Gastroesophageal sphincter (tissue), 4 donors: ENCODE measurements around the gene RRN3. TPM values are rescaled to one million over a fixed set of nuclear protein-coding genes. Genes with fewer than 3 reads are reported as not detected.
A peak's percentile ranks its signal among the peaks of the same experiment; 100 is the strongest.
"Not testable (repeated sequence)": the region's sequence is repeated elsewhere in the genome, so short reads cannot be mapped to it uniquely, and the experiment has no call there.

Source experiments
- ATAC-seq: fragments of 150-250 bp; one replicate; pipeline ENCODE4 v1.9.1; 2016; ENCODE audit warnings: mild to moderate bottlenecking, moderate library complexity
- H3K27ac ChIP-seq, 4 donors: fragments of 200-600 bp; sonication (generic) in 3 of 4; 1 replicate in 3 of 4; 2 replicates in 1 of 4; pipeline ENCODE4 v1.5.1; 2016 to 2019
- H3K27me3 ChIP-seq: fragments of 200-600 bp; sonication (generic); one replicate; pipeline ENCODE4 v1.5.1; 2019
- H3K36me3 ChIP-seq, 2 donors: fragments of 200-600 bp; sonication (generic); one replicate each; pipeline ENCODE4 v1.5.1; 2019; ENCODE audit warnings: control low read depth in 1 of 2
- H3K4me1 ChIP-seq, 3 donors: fragments of 200-600 bp; sonication (generic); 1 replicate in 2 of 3; 2 replicates in 1 of 3; pipeline ENCODE4 v1.5.1; 2016 to 2019; ENCODE audit warnings: control low read depth in 2 of 3
- H3K4me3 ChIP-seq, 2 donors: fragments of 200-600 bp; sonication (generic); one replicate each; pipeline ENCODE4 v1.5.1; 2019; ENCODE audit warnings: mild to moderate bottlenecking in 1 of 2, moderate library complexity in 1 of 2
- H3K9me3 ChIP-seq, 3 donors: fragments of 200-600 bp; sonication (generic); one replicate each; pipeline ENCODE4 v1.5.1; 2017 to 2019; ENCODE audit warnings: control low read depth in 2 of 3
- CTCF ChIP-seq, 4 experiments: fragments of 200-600 bp in 2 of 4; fragments of 450-650 bp in 2 of 4; sonication (generic) in 1 of 4; IDR thresholded peaks; one replicate each; pipeline ENCODE4 v1.5.1; 2017 to 2019; ENCODE audit warnings: antibody characterized with exemption in 4 of 4, mild to moderate bottlenecking in 2 of 4, moderate library complexity in 2 of 4
- EP300 ChIP-seq: sonication (generic); formaldehyde crosslinking; IDR thresholded peaks from one replicate; pipeline ENCODE4 v1.6.1; 2017; ENCODE audit warnings: antibody characterized with exemption, mild to moderate bottlenecking
- POLR2A ChIP-seq, 2 donors: fragments of 450-650 bp; IDR thresholded peaks; one replicate each; pipeline ENCODE4 v1.6.1; 2017; ENCODE audit warnings: antibody characterized with exemption in 2 of 2, mild to moderate bottlenecking in 2 of 2, moderate library complexity in 1 of 2
- POLR2AphosphoS5 ChIP-seq: sonication (generic); formaldehyde crosslinking; IDR thresholded peaks from one replicate; pipeline ENCODE4 v1.6.1; 2017; ENCODE audit warnings: antibody characterized with exemption
- WGBS, 2 donors: methylation state at CpG; one replicate each; pipeline ENCODE4 v1.1.5; 2018; ENCODE audit warnings: low coverage in 1 of 2; 5-methylcytosine and 5-hydroxymethylcytosine counted together
- total RNA-seq, 4 donors: library from RNA; depleted of rRNA; stranded (reverse); fragments of >200 nt; gene quantifications; one replicate each; pipeline ENCODE4 v1.1.0, GENCODE V29; 2016

The RRN3 gene
- total RNA-seq, 4 donors from 2014 or later = 27.9 to 42.3 (median 31.1) TPM

GRCh38 chr16:15032547-15033308, 61.3 kb downstream of the RRN3 start:
- no peak overlapping the region for H3K4me3 ChIP-seq
- H3K36me3 ChIP-seq = peaks cover 0 to 96% of the 10 kb centered on the region in 2 donors
- WGBS, 2 donors = 60 to 82% methylated on average over 2 to 6 of the region's 13 CpGs
- no peak overlapping the region for H3K27ac ChIP-seq
- peaks cover 0 to 24% (median 0%) of the 10 kb centered on the region in 3 donors for H3K4me1 ChIP-seq
- no peaks in the 10 kb centered on the region for H3K9me3 ChIP-seq
- no peak for ATAC-seq
- no peaks in the 10 kb centered on the region for H3K27me3 ChIP-seq
- TF ChIP-seq POLR2A (IDR thresholded peaks at IDR 0.05) = no peak
- TF ChIP-seq POLR2AphosphoS5 = no peak

- 60 to 88% methylated on average over 1 to 4 of the region's 8 CpGs for WGBS, 2 donors
- H3K36me3 ChIP-seq = peaks cover 0 to 95% of the 10 kb centered on the region in 2 donors
- H3K4me3 ChIP-seq = no peak overlapping the region
- no peak overlapping the region for H3K27ac ChIP-seq
- peaks cover 0 to 31% (median 0%) of the 10 kb centered on the region in 3 donors for H3K4me1 ChIP-seq
- no peaks in the 10 kb centered on the region for H3K9me3 ChIP-seq
- TF ChIP-seq CTCF (IDR thresholded peaks at IDR 0.05) (no peak), EP300 (no peak), POLR2A (IDR thresholded peaks at IDR 0.05) (no peak), POLR2AphosphoS5 (no peak)
- H3K27me3 ChIP-seq = no peaks in the 10 kb centered on the region
- ATAC-seq = no peak
Observed at GRCh38 chr16:15031586-15031985, 62.5 kb downstream of the RRN3 start.

DNA sequence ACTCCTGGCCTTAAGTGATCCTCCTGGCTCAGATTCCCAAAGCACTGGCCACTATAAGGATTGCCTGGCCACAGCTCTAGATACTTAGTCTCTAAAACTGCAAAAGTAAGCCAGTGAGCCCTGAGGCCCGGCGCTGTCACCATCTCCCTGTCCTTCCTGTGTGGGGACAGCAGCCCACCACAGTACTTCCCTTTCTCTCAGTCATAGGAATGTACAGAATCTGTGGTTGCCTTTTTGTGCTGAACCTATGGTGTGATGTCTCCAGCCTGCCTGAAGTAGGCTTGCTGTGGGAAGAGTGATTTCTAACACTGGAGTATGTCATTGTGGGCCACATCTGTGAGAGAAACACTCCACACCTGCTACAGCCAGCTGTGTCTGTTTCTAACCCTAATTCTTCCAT, 62.9 kb downstream of the RRN3 start:
- Histone ChIP-seq H3K36me3 (peaks cover 0 to 92% of the 10 kb centered on the region in 2 donors), H3K9me3 (no peaks in the 10 kb centered on the region), H3K4me3 (no peak overlapping the region), H3K27me3 (no peaks in the 10 kb centered on the region), H3K27ac (no peak overlapping the region), H3K4me1 (peaks cover 0 to 31% (median 0%) of the 10 kb centered on the region in 3 donors)
- ATAC-seq = no peak
- no peak for TF ChIP-seq POLR2AphosphoS5
- no peak for TF ChIP-seq EP300
- TF ChIP-seq POLR2A (IDR thresholded peaks at IDR 0.05) = no peak
- TF ChIP-seq CTCF (IDR thresholded peaks at IDR 0.05) = no peak
- 70% methylated on average over 2 of the region's 2 CpGs; no CpG with 5 or more reads in 1 of the 2 donors for WGBS, 2 donors

GRCh38 chr16:15029749-15030148, 64.3 kb downstream of the RRN3 start:
- ATAC-seq, H3K27me3 ChIP-seq, H3K4me3 ChIP-seq, H3K9me3 ChIP-seq: not testable (repeated sequence)
- WGBS, 2 donors = 66 to 88% methylated on average over 5 of the region's 6 CpGs
- H3K27ac ChIP-seq = peak overlapping the region in 1 of 4 donors; percentile 59
- H3K36me3 ChIP-seq = peaks cover 0 to 90% of the 10 kb centered on the region in 2 donors
- H3K4me1 ChIP-seq = peaks cover 0 to 41% (median 0%) of the 10 kb centered on the region in 3 donors

DNA sequence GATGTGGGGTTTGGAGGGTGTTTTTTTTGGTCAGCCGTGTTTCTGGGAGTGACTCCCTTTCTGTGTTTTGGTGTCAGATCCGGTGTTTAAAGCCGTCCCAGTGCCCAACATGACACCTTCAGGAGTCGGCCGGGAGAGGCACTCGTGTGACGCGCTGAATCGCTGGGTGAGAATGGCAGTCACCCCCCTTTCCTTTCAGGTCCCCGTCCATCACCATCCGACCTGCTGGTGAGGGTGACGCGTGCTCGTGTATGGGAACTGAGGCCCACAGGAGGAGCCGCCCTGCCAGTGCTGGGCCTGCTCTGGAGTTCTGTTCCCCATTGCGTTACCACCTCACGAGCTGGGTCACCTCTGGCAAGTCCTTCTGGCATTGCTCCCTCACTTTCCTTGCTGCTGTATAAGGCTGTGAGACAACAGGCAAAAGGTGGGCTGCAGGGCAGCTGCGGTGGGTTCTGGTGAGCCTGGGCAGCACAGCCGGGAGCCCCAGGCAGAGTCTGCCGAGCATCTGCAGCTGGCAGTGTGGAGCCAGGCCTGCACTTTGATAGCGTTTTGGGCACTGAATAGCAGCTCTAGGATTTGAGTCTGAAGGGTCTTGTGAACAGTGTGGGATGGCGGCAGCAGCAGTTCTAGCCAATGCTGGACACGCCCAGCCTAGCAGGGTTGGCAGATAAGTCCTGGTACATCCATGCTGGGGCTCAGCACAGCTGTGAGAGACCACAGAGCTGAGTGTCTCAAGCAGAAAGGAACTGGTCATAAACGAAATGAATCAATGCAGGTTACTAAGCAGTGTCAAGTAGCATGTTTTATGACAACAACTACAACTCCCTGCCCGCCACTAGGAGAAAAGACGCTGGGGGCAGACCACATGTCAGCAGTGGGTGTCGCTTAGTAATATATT, 65.0 kb downstream of the RRN3 start:
- 68 to 88% methylated on average over 18 of the region's 27 CpGs for WGBS, 2 donors
- not testable (repeated sequence) for H3K9me3 ChIP-seq, H3K4me3 ChIP-seq, H3K27me3 ChIP-seq
- Histone ChIP-seq H3K36me3 (peaks cover 0 to 90% of the 10 kb centered on the region in 2 donors), H3K27ac (peak overlapping the region in 2 of 4 donors; percentile 5 to 59), H3K4me1 (peaks cover 0 to 41% (median 0%) of the 10 kb centered on the region in 3 donors)
- ATAC-seq = peak; percentile 4

DNA sequence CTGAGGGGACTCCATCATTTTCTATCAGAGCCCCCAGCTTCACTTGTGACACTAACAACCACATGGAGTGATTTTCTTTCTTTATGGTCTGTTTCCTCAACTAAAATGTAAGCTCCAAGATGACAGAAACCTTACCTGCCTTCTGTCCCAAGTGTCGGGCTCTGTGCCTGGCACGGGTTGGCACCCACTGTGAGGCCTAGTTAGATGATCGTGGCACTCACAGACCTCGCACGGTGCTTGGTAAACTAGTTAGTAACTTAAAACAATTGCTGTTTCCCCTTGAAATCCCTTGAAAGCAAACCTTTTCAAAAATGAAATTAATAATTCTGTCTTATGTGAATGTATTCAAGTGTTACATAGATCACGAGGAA, 65.7 kb downstream of the RRN3 start:
- Histone ChIP-seq H3K27ac (peak overlapping the region in 1 of 4 donors; percentile 59), H3K4me1 (peaks cover 0 to 41% (median 0%) of the 10 kb centered on the region in 3 donors), H3K36me3 (peaks cover 0 to 90% of the 10 kb centered on the region in 2 donors)
- H3K27me3 ChIP-seq, H3K4me3 ChIP-seq, H3K9me3 ChIP-seq, ATAC-seq: not testable (repeated sequence)
- 76 to 88% methylated on average over 5 to 6 of the region's 6 CpGs for WGBS, 2 donors

GRCh38 chr16:15027503-15028344, 66.3 kb downstream of the RRN3 start:
- Histone ChIP-seq H3K27ac (peak overlapping the region in 1 of 4 donors; percentile 59), H3K4me1 (peaks cover 0 to 41% (median 0%) of the 10 kb centered on the region in 3 donors), H3K36me3 (peaks cover 0 to 90% of the 10 kb centered on the region in 2 donors)
- not testable (repeated sequence) for H3K4me3 ChIP-seq, ATAC-seq, H3K9me3 ChIP-seq, H3K27me3 ChIP-seq
- WGBS, 2 donors = 72 to 84% methylated on average over 16 to 24 of the region's 29 CpGs

DNA sequence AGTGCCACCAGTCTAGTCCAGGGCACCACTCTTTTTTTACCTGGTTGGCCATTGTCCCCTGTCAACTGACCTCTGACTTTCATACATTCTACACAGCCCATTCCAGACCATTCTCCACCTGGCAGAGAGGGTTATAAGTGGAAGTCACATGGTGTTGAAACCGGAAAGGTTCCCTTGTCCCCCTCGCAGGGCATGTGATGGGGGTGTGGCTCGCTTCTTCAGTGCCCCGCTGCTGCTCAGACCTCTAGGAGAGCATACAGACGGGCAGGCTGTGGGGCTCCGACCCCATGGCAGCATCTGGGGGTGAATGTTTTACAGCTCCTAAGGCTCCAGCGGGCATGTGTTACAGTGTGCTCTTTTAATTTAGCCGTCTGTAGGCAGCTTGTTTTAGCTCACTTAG, 67.0 kb downstream of the RRN3 start:
- H3K4me3 ChIP-seq, ATAC-seq, H3K27me3 ChIP-seq, H3K27ac ChIP-seq, H3K9me3 ChIP-seq: not testable (repeated sequence)
- Histone ChIP-seq H3K4me1 (peaks cover 0 to 41% (median 0%) of the 10 kb centered on the region in 3 donors), H3K36me3 (peaks cover 0 to 90% of the 10 kb centered on the region in 2 donors)
- WGBS, 2 donors = 80% methylated on average over 2 of the region's 8 CpGs; no CpG with 5 or more reads in 1 of the 2 donors
